Activated naive CD8-positive, alpha-beta T cell treated with anti-CD3 and anti-CD28 coated beads, Interleukin-2, amount 10 ng/mL, durations not matched to agents 7 days and 5 days (primary cell): ENCODE data around the gene UBTD2. TPM values are rescaled to one million over a fixed set of nuclear protein-coding genes. Genes with fewer than 3 reads are reported as not detected.

ENCODE experiments used
- ATAC-seq: fragments of 150-1000 bp; cut with Tn5 transposase; one replicate; pipeline ENCODE4 v1.10.0; 2021; ENCODE audit warnings: low read depth, moderate library complexity
- POLR2A ChIA-PET: fragments of 350-600 bp; sonication (Branson Sonifier 250); formaldehyde crosslinking; loops from one replicate; lab custom pipeline; 2021; ENCODE audit warnings: antibody characterized with exemption; lab: Charles Lee
- DNase-seq: peaks from one replicate; pipeline ENCODE4 v3.0.0; 2021
- H3K27ac Mint-ChIP-seq: one replicate; pipeline ENCODE4 v1.8.0; 2022; ENCODE audit warnings: mild to moderate bottlenecking, mixed read lengths
- H3K27me3 Mint-ChIP-seq: one replicate; pipeline ENCODE4 v1.8.0; 2022; ENCODE audit warnings: mild to moderate bottlenecking, moderate library complexity, mixed read lengths
- H3K36me3 Mint-ChIP-seq: one replicate; pipeline ENCODE4 v1.8.0; 2021; ENCODE audit warnings: mild to moderate bottlenecking, mixed read lengths
- H3K4me1 Mint-ChIP-seq: one replicate; pipeline ENCODE4 v1.8.0; 2021; ENCODE audit warnings: mixed read lengths
- H3K4me3 Mint-ChIP-seq: one replicate; pipeline ENCODE4 v1.8.0; 2022; ENCODE audit warnings: mild to moderate bottlenecking, moderate library complexity, mixed read lengths
- H3K9me3 Mint-ChIP-seq: one replicate; pipeline ENCODE4 v1.8.0; 2021; ENCODE audit warnings: mixed read lengths
- total RNA-seq, 2 experiments: library from RNA; stranded (reverse); gene quantifications; one replicate each; pipeline ENCODE4 v1.2.3, GENCODE V29; 2021

Gene UBTD2
- total RNA-seq, 2 experiments from 2014 or later: 7.2 to 7.6 TPM

GRCh38 chr5:172189693-172190296, 93.8 kb downstream of the UBTD2 start:
- Mint-ChIP-seq H3K27me3 (peaks cover 6% of the 10 kb centered on the region), H3K4me3 (no peak overlapping the region), H3K36me3 (peaks cover 23% of the 10 kb centered on the region), H3K9me3 (no peaks in the 10 kb centered on the region), H3K4me1 (peaks cover 18% of the 10 kb centered on the region), H3K27ac (no peak overlapping the region)
- no peak for ATAC-seq
- POLR2A ChIA-PET: interaction anchor here (8.2 kb wide), 1 partner anchor 14 kb away, joined by 407 read pairs; no protein-coding TSS in a partner anchor
- no peak for DNase-seq

GRCh38 chr5:172188893-172189692, 94.5 kb downstream of the UBTD2 start:
- ATAC-seq: no peak
- Mint-ChIP-seq H3K4me3 (peak overlapping the region; percentile 97), H3K9me3 (no peaks in the 10 kb centered on the region), H3K27me3 (peaks cover 6% of the 10 kb centered on the region), H3K4me1 (peaks cover 23% of the 10 kb centered on the region), H3K36me3 (peaks cover 25% of the 10 kb centered on the region), H3K27ac (peak overlapping the region; percentile 79)
- POLR2A ChIA-PET: interaction anchor here (1.2 to 8.2 kb wide), 7 partner anchors 13 to 183 kb away, joined by 3 to 407 read pairs (median 5); partner anchors contain the start of gene FBXW11
- no peak for DNase-seq

GRCh38 chr5:172188033-172188892, 95.3 kb downstream of the UBTD2 start, which contains the start of gene STK10:
STK10 (minus strand) TSS chr5:172188224; CDS start chr5:172188042, 182 bp downstream.
- Mint-ChIP-seq H3K4me1 (peaks cover 29% of the 10 kb centered on the region), H3K9me3 (no peaks in the 10 kb centered on the region), H3K27me3 (peaks cover 6% of the 10 kb centered on the region), H3K4me3 (peak within 1 kb of the TSS; percentile 97), H3K27ac (peak within 1 kb of the TSS; percentile 94), H3K36me3 (peaks cover 26% of the 10 kb centered on the region)
- POLR2A ChIA-PET: interaction anchor here (1.0 to 8.2 kb wide), 10 partner anchors 13 to 647 kb away, joined by 3 to 407 read pairs (median 6); partner anchors contain the start of gene FBXW11
- ATAC-seq: peak; percentile 84
- DNase-seq: peak; percentile 94

GRCh38 chr5:172187118-172188032, 96.2 kb downstream of the UBTD2 start:
- Mint-ChIP-seq H3K9me3 (no peaks in the 10 kb centered on the region), H3K27me3 (peaks cover 6% of the 10 kb centered on the region), H3K4me3 (peak overlapping the region; percentile 97), H3K27ac (peak overlapping the region; percentile 94), H3K36me3 (peaks cover 33% of the 10 kb centered on the region), H3K4me1 (peaks cover 33% of the 10 kb centered on the region)
- ATAC-seq (peak; percentile 35), DNase-seq (peak; percentile 78)
- POLR2A ChIA-PET: interaction anchor here (0.7 to 8.2 kb wide), 14 partner anchors 12 to 799 kb away, joined by 3 to 407 read pairs (median 6); partner anchors contain the start of genes FBXW11, NPM1 and UBTD2

GRCh38 chr5:172186114-172186695, 97.4 kb downstream of the UBTD2 start:
- POLR2A ChIA-PET: interaction anchor here (1.0 to 8.2 kb wide), 13 partner anchors 11 to 798 kb away, joined by 3 to 407 read pairs (median 4); partner anchors contain the start of genes FBXW11 and NPM1
- Mint-ChIP-seq H3K9me3 (no peaks in the 10 kb centered on the region), H3K36me3 (peaks cover 36% of the 10 kb centered on the region), H3K27me3 (peaks cover 4% of the 10 kb centered on the region), H3K27ac (peak overlapping the region; percentile 94), H3K4me1 (peaks cover 35% of the 10 kb centered on the region), H3K4me3 (peak overlapping the region; percentile 97)
- DNase-seq: no peak
- ATAC-seq: no peak

- H3K4me1 Mint-ChIP-seq: peaks cover 43% of the 10 kb centered on the region
- peaks cover 4% of the 10 kb centered on the region for H3K27me3 Mint-ChIP-seq
- POLR2A ChIA-PET: interaction anchor here (0.7 to 8.2 kb wide), 7 partner anchors 9 to 179 kb away, joined by 3 to 407 read pairs (median 14); partner anchors contain the start of gene FBXW11
- no peaks in the 10 kb centered on the region for H3K9me3 Mint-ChIP-seq
- H3K27ac Mint-ChIP-seq: peak overlapping the region; percentile 94
- DNase-seq: no peak
- H3K36me3 Mint-ChIP-seq: peaks cover 42% of the 10 kb centered on the region
- no peak for ATAC-seq
- peak overlapping the region; percentile 97 for H3K4me3 Mint-ChIP-seq
Measured at GRCh38 chr5:172185096-172185461, 98.5 kb downstream of the UBTD2 start.

GRCh38 chr5:172183881-172184280, 99.7 kb downstream of the UBTD2 start:
- Mint-ChIP-seq H3K4me3 (peak overlapping the region; percentile 97), H3K27ac (peak overlapping the region; percentile 94), H3K9me3 (no peaks in the 10 kb centered on the region), H3K4me1 (peaks cover 47% of the 10 kb centered on the region), H3K27me3 (no peaks in the 10 kb centered on the region), H3K36me3 (peaks cover 45% of the 10 kb centered on the region)
- no peak for ATAC-seq
- POLR2A ChIA-PET: interaction anchor here (1.7 to 8.2 kb wide), 3 partner anchors 8 to 71 kb away, joined by 3 to 407 read pairs (median 156); no protein-coding TSS in a partner anchor
- peak; percentile 19 for DNase-seq

GRCh38 chr5:172182291-172182690, 101.3 kb downstream of the UBTD2 start:
- peak overlapping the region; percentile 94 for H3K27ac Mint-ChIP-seq
- DNase-seq: peak; percentile 26
- H3K36me3 Mint-ChIP-seq: peaks cover 56% of the 10 kb centered on the region
- H3K27me3 Mint-ChIP-seq: no peaks in the 10 kb centered on the region
- ATAC-seq: no peak
- peak overlapping the region; percentile 89 for H3K4me3 Mint-ChIP-seq
- POLR2A ChIA-PET: interaction anchor here (0.6 to 8.2 kb wide), 7 partner anchors 7 to 1889 kb away, joined by 3 to 407 read pairs (median 4); no protein-coding TSS in a partner anchor
- no peaks in the 10 kb centered on the region for H3K9me3 Mint-ChIP-seq
- peaks cover 58% of the 10 kb centered on the region for H3K4me1 Mint-ChIP-seq

GRCh38 chr5:172180936-172181335, 102.6 kb downstream of the UBTD2 start:
- Mint-ChIP-seq H3K27me3 (no peaks in the 10 kb centered on the region), H3K36me3 (peaks cover 53% of the 10 kb centered on the region), H3K4me3 (peak overlapping the region; percentile 89), H3K4me1 (peaks cover 70% of the 10 kb centered on the region), H3K27ac (peak overlapping the region; percentile 96), H3K9me3 (no peaks in the 10 kb centered on the region)
- POLR2A ChIA-PET: interaction anchor here (0.6 to 3.5 kb wide), 5 partner anchors 36 to 79 kb away, joined by 3 to 49 read pairs (median 3); no protein-coding TSS in a partner anchor
- no peak for DNase-seq
- no peak for ATAC-seq

- Mint-ChIP-seq H3K9me3 (no peaks in the 10 kb centered on the region), H3K4me1 (peaks cover 67% of the 10 kb centered on the region), H3K36me3 (peaks cover 51% of the 10 kb centered on the region), H3K27ac (peak overlapping the region; percentile 96), H3K27me3 (no peaks in the 10 kb centered on the region), H3K4me3 (peak overlapping the region; percentile 89)
- DNase-seq (peak; percentile 61), ATAC-seq (peak; percentile 31)
- POLR2A ChIA-PET: interaction anchor here (0.5 to 9.4 kb wide), 11 partner anchors 7 to 173 kb away, joined by 3 to 407 read pairs (median 4); partner anchors contain the start of genes FBXW11 and STK10
Measured at GRCh38 chr5:172178991-172179989, 104.3 kb downstream of the UBTD2 start.
